HuH-7 (cell line): ENCODE measurements around the gene LRRC74B.
A peak's percentile ranks its signal among the peaks of the same experiment; 100 is the strongest.
"Not testable (repeated sequence)": the region's sequence is repeated elsewhere in the genome, so short reads cannot be mapped to it uniquely, and the experiment has no call there.

Source experiments
- DNase-seq: peaks from one replicate; pipeline ENCODE4 v3.0.0; 2011; ENCODE audit warnings: low spot score

The LRRC74B gene

DNA sequence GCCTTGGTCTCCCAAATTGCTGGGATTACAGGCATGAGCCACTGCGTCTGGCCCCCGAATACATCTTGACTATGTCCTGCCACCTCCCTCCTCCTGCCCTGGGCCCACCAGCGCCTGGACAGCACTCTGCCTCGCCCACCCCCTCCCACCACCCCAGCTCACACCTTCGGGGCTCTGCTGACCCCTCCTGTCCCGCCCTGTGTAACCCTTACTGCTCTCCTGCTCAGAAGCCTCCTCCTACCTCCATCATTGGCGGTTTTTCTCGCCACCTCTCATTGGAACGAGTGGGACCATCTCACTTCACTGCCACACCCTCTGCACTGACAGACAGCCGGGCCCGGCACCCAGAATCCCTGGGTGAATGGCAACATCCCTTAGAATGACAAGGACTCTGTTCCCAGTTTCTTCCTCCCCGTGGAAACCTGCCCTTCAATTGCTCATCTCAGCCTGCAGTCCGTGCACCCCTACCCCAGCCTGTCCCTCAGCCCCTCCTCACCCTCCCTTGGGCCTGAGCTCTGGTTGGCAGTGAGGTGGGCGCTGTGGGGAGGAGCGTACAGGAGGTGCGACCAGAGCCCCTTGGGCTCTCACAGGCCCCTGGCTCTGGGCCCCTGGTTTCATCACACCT lies 32.2 kb downstream of the LRRC74B start:
- no peak for DNase-seq

DNA sequence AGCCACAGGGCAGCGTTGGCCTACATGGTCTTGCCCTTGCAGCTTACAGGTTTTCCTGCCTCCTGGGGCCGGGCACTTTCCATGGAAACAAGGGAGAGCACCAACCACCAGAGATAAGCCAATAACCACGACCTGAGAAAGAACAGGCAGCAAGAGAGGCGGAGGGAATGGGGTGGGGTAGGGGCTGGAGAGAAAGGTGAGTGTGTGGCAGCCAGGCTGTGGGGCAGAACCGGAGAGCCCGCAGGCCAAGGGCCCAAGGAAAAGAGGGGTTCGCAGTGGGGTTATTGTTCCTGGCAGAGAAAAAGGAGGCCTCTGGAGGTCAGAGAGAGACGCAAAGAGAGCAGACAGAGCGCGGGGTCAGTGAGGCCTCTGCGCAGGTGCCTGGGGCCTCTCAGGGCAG lies 33.2 kb downstream of the LRRC74B start:
- DNase-seq, result no peak

DNA sequence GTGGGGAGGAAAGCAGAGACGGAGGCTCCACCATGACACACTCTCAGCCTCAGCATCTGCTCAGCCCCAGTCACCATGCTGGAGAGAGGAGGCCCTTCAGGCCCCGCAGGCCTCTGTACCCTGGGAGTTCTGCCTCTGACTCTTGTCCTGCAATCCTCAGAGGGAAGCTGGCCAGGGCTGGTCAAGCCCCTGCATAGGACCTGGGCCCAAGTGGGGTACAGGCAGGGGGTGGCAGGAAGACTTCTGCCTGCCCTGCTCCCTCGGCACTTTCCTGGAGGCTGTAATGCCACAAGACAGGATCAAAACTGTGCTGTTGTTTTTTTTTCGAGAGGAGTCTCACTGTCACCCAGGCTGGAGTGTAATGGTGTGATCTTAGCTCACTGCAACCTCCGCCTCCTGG lies 33.7 kb downstream of the LRRC74B start:
- DNase-seq, result no peak

DNA sequence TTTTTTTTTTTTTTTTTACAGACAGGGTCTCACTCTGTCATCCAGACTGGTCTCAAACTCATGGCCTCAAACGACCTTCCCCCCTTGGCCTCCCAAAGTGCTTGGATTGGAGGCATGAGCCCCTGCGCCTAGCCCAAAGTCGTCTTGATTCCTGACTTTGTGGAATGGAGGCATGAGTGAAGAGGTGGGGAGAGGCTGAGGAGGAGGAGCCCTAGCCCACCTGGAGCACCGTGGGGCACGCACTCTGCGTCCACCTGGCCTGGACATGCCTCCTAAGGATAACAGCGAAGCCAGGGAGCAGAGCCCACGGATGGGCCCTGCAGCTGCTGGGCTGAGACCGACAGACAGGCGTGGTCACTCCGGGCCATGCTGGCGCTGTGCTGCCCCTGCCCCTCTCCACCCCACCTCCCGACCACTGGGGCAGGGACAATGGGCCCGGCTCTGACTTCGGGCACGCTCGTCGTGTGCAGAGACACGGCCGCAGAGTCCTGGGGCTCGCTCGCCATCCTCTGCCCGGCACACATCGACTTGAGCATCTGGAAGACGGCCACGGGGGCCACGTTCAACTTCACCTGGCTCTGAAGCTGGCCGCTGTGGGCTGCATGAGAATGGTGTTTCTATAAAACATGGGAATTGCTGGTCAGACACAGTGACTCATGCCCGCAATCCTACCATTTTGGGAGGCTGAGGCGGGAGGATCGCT lies 34.8 kb downstream of the LRRC74B start:
- no peak for DNase-seq

DNA sequence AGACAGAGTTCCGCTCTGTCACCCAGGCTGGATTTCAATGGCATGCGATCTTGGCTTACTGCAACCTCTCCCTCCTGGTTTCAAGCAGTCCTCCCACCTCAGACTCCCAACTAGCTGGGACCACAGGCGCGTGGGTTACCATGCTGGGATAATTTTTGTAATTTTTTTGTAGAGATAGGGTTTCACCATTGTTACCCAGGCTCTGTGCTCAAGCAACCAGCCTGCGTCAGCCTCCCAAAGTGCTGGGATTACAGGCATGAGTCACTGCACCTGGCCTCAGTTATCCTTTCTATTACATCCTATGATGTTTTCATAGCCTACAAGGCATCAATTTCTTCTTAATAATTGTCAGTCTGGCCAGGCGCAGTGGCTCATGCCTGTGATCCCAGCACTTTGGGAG lies 36.5 kb downstream of the LRRC74B start:
- no peak for DNase-seq

DNA sequence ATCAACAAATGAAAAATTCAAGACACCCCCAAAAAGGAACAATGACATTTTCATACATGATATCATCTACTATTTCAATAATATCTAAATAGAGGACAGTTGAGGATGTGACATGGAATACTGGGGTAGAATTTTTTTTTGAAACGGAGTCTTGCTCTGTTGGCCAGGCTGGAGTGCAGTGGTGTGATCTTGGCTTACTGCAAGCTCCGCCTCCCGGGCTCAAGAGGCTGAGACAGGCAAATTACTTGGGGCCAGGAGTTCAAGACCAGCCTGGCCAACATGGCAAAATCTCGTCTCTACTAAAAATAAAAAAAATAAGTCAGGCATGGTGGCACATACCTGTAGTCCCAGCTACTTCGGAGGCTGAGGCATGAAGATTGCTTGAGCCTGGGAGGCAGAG lies 41.4 kb downstream of the LRRC74B start:
- DNase-seq, result no peak

DNA sequence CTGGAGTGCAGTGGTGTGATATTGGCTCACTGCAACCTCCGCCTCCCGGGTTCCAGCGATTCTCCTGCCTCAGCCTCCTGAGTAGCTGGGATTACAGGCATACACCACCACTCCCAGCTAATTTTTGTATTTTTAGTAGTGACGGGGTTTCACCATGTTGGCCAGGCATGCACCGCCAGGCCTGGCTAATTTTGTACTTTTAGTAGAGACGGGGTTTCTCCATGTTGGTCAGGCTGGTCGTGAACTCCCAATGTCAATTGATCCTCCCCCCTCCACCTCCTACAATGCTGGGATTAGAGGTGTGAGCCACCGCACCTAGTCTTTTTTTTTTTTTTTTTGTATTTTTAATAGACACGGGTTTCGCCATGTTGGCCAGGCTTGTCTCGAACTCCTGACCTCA lies 42.2 kb downstream of the LRRC74B start:
- not testable (repeated sequence) for DNase-seq

DNA sequence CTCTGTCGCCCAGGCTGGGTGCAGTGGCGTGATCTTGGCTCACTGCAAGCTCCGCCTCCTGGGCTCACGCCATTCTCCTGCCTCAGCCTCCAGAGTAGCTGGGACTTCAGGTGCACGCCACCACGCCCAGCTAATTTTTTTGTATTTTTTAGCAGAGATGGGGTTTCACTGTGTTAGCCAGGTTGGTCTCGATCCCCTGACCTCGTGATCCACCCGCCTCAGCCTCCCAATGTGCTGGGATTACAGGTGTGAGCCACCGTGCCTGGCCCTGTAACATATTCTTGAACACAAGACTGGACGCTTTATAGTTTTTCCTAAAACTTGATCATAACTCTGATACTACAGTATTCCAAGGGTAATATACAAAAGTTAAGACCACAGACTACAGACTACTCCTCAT lies 45.5 kb downstream of the LRRC74B start:
- DNase-seq, result not testable (repeated sequence)

DNA sequence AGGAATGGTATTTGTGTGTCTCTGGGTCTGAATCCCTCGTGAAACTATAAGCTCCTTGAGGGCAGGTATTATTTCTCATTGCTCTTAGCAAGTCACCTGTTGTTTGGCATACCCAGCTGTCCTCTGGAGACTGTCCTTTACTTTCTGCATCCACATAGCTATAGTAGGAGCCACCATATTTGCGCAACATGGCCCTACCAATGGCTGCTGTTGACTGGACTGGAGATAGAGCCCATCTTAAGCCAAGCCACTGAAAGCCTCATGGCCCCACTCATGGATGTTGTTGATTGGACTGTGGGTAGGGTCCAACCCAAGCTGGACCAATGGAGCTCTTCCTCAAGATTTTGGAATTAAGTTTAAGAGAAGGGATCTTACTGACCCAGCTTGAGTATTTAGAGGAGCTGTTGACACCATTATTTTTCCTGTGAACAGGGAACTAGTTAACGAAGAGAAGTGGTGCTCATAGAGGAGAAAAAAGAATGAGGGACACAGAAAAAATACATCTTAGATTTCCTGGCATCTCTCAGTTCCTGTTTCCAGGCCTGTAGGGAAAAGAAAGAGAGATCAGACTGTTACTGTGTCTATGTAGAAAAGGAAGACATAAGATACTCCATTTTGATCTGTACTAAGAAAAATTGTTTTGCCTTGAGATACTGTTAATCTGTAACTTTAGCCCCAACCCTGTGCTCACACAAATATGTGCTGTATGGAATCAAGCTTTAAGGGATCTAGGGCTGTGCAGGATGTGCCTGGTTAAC lies 47.2 kb downstream of the LRRC74B start:
- DNase-seq, result no peak

DNA sequence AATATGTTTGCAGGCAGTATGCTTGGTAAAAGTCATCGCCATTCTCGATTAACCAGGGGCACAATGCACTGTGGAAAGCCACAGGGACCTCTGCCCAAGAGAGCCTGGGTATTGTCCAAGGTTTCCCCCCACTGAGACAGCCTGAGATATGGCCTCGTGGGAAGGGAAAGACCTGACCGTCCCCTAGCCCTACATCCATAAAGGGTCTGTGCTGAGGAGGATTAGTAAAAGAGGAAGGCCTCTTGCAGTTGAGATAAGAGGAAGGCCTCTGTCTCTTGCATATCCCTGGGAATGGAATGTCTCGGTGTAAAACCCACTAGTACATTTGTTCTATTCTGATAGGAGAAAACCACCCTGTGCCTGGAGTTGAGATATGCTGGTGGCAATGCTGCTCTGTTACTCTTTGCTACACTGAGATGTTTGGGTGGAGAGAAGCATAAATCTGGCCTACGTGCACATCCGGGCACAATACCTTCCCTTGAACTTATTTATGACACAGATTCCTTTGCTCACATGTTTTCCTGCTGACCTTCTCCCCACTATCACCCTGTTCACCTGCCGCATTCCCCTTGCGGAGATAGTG lies 47.9 kb downstream of the LRRC74B start:
- not testable (repeated sequence) for DNase-seq

DNA sequence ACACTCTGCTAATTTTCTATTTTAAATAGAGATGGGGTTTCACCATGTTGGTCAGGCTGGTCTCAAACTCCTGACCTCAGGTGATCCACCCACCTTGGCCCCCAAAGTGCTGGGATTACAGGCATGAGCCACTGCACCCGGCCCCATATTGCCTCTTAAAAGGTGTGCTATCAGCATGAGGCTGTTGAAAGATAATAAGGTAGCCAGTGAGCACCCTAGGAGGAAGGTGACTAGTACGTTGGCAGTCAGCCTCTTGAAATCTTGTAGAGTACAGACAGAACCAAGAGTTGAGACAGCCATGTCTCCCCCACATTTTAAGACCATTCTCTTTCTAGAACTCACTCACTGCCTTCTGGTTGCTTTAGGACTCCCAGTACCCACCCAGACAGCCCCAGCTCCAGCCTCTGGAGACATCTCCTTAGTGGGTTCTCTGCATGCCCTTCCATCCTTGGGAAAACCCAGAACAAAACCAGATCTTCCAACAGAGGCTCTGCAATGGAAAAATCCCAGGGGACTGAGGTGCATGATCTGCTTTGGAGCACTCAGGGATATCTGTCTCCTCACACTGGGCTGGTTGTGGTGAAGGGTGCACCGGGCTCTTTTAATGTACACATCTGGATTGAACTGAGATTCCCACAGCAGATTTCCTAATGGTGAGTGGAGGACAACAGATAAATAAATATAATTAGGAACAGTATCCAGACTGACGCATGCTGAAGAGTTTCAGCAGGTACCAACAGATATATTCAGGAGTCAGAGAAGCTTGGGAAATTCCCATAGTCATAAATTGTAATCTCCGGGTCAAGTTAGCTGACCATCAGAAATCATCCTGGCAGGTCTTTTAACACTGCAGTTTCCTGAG lies 49.4 kb downstream of the LRRC74B start:
- no peak for DNase-seq

DNA sequence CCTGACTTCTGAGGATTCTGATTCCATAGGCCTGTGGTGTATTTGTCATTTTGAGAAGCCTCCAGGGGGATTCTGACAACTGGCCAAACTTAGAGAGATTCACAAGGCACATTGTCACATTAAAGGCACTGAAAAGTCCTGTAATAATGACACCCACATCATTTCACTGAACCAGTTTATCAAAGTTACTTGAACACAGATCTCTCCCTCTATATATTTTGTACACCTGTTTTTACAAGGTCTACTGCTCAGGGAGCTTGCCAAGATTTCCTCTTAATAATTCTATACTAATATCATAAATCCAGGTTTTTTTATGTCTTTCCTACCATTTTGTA lies 50.0 kb downstream of the LRRC74B start:
- DNase-seq, result no peak

DNA sequence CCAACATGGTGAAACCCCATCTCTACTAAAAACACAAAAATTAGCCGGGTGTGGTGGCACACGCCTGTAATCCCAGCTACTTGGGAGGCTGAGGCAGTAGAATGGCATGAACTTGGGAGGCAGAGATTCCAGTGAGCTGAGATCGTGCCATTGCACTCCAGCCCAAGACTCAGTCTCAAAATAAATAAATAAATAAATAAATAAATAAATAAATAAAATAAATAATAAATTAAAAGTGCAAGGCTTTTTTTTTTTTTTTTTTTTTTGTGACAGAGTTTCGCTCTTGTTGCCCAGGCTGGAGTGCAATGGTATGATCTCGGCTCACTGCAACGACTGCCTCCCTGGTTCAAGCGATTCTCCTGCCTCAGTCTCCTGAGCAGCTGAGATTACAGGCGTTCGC lies 51.1 kb downstream of the LRRC74B start:
- not testable (repeated sequence) for DNase-seq

DNA sequence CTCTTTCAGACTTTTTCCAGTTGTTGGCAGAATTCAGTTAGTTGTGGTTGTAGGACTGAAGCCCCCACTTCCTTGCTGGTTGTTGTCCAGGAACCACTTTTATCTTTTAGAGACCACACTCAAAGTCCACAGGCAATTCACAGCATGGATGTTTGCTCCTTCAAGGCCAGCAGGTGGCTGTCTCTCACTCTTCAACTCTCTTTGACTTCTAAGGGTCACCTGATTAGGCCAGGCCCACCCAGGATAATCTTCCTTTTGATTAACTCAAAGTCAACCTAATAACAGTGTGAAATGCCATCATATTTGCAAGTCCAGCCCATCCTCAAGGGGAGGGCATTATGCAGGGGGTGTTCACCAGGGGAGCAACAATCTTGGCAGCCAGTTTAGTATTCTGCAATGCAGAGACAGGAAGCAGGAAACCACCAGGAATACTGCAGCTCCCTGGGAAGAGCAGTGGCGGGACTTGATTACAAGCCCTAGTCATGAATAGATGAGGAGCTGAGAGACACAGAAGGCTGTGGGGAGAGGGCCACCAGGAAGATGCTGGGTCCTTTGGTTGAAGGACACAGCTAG lies 52.4 kb downstream of the LRRC74B start:
- DNase-seq, result no peak

DNA sequence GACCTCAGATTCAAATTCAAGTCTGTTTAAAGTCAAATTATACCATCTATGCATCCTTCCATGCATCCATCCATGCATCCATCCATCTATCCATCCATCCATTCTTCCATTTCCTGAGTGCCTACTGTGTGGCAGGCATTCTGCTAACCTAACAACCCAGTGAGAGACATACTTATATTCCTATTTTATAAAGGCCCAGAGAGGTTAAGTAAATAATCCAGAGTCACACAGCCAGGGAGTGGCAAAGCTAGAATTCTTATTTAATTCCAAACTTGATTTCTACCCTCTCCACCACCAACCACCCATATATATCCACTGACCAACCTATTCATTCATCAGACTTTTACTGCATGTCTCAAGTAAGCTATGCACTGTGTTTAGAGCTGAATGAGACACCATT lies 53.8 kb downstream of the LRRC74B start:
- DNase-seq, result no peak

DNA sequence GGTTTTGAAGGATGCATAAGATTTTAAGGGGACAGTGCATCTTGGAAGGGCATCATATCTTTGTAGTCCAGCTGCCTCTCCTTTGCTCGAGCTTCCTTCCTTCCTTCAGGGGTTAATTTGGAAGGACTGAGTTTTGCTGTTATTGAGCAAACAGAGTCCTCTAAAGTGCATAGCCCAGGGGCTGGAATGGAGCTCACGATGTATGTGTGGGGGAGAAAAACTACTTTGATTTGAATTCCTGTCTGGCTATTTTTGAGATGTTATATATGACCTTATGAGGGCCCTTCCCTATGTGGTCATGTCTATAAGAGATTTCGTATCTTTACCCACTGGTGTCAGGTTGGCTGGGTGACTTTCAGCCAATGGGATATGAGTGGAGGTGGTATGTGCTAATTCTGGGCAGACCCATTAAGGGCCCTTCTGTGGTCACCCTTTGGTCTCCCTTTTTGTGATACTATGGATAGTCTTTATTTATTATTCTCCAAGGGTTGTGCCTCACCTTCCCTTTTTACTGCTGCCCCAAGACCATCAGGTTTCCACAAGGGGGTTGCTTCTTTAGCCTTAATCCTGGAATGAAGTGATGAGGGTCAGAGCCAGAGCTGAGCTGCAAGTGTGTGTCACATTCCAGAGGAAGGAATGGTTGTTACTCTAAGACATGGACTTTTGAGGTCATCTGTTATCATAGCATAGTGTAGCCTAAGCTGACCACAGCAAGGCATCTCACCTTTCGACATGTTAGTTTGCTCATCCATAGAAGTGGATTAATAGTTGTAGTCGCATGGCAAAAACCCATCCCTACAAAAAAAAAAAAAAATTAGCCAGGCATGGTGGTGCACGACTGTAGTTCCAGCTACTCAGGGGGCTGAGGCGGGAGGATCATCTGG lies 54.6 kb downstream of the LRRC74B start:
- no peak for DNase-seq

DNA sequence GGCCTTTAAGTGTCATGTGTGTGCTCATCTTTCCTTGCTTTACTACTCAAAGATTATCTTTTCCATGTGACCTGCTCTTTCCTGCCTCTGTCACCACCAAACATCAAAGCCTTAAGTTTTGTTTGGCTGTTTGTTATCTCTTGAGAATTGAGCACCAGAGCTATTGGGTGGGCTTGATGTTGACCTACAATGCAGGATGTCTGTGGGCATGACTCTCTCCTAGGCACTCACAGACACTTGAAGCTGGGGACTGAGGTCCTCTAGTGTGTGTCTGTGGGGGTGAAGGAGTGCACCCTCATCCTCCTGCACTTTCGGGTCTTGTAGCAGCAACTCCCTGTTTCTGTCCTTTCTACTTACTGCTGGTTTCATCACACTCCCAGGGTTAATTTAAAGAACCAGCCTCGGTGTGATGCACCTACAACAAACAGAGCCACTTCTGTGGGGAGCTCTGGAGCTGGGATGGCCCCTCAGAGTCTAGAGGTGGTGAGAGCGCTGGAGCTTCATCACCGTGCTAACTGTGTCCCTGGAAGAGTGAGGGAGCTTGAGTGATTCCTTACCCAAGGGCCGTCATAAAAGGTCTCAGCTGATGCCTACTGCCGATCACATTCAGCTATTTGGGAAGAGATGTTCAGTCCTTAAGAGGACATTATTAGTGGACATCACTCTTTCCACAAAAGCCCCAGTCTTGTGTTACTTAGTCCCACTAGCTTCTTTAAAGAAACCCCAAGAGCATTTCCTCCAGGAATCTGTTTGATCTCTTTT lies 56.3 kb downstream of the LRRC74B start:
- no peak for DNase-seq

DNA sequence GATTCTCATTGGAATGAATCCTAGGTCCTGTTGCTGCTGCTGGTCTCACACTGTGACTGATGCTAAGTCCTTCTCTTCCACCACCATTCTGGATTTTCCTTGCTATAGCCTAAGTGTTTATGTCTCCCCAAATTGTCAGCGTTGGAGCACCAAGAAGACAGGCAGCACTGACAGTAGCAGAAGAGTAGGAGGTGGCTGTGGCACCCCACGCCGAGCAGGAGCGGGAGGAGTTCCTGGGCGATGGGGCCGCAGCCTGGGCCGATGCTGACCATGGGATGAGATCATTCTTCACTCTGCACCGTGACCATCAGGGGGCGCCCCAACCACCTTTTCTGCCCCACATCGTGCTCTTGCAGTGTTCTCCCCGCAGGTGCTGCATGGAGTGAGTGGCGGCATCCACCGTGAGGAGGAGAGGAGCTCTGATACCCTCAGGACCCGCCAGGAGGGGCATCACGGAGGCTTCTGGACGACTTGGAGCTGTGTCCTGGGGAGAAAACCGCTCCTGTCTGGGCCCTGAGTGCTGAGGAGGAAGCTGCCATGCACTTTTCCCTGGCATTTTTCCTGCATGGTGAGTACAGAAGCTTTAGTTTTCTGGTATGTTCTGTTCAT lies 57.0 kb downstream of the LRRC74B start:
- peak; percentile 92 for DNase-seq

DNA sequence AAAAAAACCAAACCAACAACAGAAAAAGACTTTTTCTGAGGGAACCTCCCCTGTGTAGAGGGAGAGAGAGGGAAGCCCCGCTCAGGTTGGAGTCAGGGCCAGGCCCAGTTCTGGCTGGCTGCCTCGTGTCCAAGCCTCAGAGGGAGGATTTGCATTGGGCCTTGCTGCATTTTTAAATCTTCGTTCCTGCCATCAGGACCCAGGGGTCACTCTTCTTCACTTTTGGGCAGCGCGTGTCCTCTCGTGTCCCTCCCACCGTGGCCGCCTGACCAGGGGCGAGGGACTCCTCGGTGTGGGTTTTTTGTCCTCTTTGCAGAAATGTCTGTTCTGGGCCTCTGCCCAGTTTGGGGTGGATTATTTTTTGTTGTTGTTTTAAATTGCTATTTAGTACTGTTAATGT lies 57.9 kb downstream of the LRRC74B start:
- DNase-seq, result no peak
